Thoracic aorta (tissue), 2 donors: ENCODE data around the gene GPR3. TPM values are rescaled to one million over a fixed set of nuclear protein-coding genes. Genes with fewer than 3 reads are reported as not detected.
"Not testable (repeated sequence)": the region's sequence is repeated elsewhere in the genome, so short reads cannot be mapped to it uniquely, and the experiment has no call there.

Source experiments
- ATAC-seq: fragments of 150-250 bp; one replicate; pipeline ENCODE4 v1.8.0; 2017; ENCODE audit warnings: low read depth; ENCODE audit not compliant: insufficient number of reproducible peaks, low FRiP score
- DNase-seq: peaks from one replicate; pipeline ENCODE4 v3.0.0-alpha.2; 2020; ENCODE audit warnings: low spot score
- H3K27ac ChIP-seq, 2 donors: fragments of 200-600 bp; sonication (generic); 1 replicate in 1 of 2; 2 replicates in 1 of 2; pipeline ENCODE4 v1.5.1; 2016; ENCODE audit warnings: mild to moderate bottlenecking in 2 of 2, moderate library complexity in 2 of 2
- H3K27me3 ChIP-seq: fragments of 200-600 bp; sonication (generic); replicated peaks from 2 replicates; pipeline ENCODE4 v1.6.0; 2016; ENCODE audit warnings: mild to moderate bottlenecking; ENCODE audit not compliant: insufficient read depth
- H3K36me3 ChIP-seq: fragments of 200-600 bp; sonication (generic); one replicate; pipeline ENCODE4 v1.5.1; 2016
- H3K4me1 ChIP-seq, 2 donors: fragments of 200-600 bp; sonication (generic); 1 replicate in 1 of 2; 2 replicates in 1 of 2; pipeline versions ENCODE4 v1.5.1 to v1.6.0; 2016; ENCODE audit warnings: low read depth in 2 of 2, mild to moderate bottlenecking in 1 of 2; ENCODE audit not compliant: control insufficient read depth in 1 of 2
- H3K4me3 ChIP-seq: fragments of 200-600 bp; sonication (generic); 2 replicates; pipeline ENCODE4 v1.5.1; 2016; ENCODE audit warnings: mild to moderate bottlenecking
- H3K9me3 ChIP-seq: fragments of 200-600 bp; sonication (generic); 2 replicates; pipeline ENCODE4 v1.5.1; 2016
- total RNA-seq, 2 donors: library from RNA; depleted of rRNA; stranded (reverse); fragments of >200 nt; gene quantifications; one replicate each; pipeline versions ENCODE4 v1.1.0 to v1.2.3, GENCODE V29; 2016
- TF ChIP-seq, protein P1 (sequence below): fragments of 200-600 bp; sonication (generic); IDR thresholded peaks from one replicate; pipeline ENCODE4 v1.5.1; 2019; ENCODE audit warnings: antibody characterized with exemption

Gene GPR3
- total RNA-seq, 2 donors from 2014 or later: not detected

DNA sequence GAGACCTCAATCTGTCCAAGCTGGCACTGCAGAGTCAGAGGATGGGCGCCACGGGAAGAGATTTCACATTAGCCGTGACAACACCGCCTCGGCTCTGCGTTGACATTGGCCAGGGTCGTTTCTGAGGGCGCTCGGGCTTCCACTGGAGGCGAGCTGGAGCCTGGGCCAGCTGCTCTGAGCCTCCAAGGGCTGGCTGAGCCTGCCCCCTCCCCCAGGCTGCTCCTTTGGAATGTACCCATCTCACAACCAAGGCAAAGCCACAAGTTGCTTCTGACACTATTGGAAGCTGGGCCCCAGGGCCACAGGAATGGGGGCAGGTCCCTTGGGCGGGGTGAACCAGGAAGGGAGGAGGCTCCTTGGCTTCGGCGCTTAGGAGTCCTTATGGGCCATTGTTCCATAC lies 12.7 kb downstream of the GPR3 start:
- ATAC-seq: no peak

DNA sequence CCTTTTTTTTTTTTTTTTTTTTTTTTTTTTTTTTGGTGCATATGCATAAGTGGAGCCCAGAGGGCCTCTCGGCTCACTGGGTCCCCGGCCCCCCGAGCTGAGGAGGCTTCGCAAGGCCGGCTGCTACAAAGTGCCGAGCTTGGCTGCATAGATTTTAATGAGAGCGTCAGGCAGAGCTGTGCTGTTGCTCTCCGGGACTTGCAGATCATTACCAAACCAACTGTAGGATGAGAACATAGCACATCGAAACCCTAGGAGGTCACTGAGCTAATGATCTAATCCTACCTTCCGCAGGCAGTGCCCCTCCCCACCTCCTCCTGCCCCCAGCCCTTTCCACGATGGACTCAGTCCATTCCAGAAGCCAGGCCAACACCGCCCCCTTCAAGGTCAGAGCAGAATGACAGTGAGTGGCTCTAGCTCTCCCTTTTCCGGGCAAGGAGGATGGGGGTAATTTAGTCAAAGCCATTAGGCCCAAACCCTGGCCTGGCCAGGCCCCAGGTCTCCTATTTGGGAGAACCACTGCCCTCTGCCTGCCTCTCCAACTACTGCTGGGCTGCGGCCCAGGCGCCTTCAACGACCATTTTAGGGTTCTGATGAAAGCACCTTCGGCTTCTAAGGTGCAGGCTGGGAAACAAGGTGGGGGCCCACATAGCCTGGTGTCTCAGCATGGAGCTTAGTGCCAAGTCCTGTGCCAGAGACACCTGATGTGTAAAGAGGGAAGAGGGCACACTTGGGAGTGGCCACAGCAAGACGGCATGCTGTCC lies 13.4 kb downstream of the GPR3 start:
- not testable (repeated sequence) for H3K4me3 ChIP-seq, H3K9me3 ChIP-seq, ATAC-seq, DNase-seq, H3K27me3 ChIP-seq
- Histone ChIP-seq H3K27ac (peak overlapping the region; percentile 25 to 87), H3K36me3 (peaks cover 41% of the 10 kb centered on the region), H3K4me1 (peaks cover 31 to 51% of the 10 kb centered on the region in 2 donors)

More for the DNA sequence above, 12.7 kb downstream of the GPR3 start:
- no peaks in the 10 kb centered on the region for H3K27me3 ChIP-seq
- H3K4me1 ChIP-seq: peaks cover 31 to 51% of the 10 kb centered on the region in 2 donors
- no peak overlapping the region for H3K4me3 ChIP-seq
- no peak for DNase-seq
- H3K36me3 ChIP-seq: peaks cover 34% of the 10 kb centered on the region
- H3K27ac ChIP-seq: peak overlapping the region; percentile 72 to 87
- TF ChIP-seq, protein P1, sequence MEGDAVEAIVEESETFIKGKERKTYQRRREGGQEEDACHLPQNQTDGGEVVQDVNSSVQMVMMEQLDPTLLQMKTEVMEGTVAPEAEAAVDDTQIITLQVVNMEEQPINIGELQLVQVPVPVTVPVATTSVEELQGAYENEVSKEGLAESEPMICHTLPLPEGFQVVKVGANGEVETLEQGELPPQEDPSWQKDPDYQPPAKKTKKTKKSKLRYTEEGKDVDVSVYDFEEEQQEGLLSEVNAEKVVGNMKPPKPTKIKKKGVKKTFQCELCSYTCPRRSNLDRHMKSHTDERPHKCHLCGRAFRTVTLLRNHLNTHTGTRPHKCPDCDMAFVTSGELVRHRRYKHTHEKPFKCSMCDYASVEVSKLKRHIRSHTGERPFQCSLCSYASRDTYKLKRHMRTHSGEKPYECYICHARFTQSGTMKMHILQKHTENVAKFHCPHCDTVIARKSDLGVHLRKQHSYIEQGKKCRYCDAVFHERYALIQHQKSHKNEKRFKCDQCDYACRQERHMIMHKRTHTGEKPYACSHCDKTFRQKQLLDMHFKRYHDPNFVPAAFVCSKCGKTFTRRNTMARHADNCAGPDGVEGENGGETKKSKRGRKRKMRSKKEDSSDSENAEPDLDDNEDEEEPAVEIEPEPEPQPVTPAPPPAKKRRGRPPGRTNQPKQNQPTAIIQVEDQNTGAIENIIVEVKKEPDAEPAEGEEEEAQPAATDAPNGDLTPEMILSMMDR: no peak
- no peaks in the 10 kb centered on the region for H3K9me3 ChIP-seq

DNA sequence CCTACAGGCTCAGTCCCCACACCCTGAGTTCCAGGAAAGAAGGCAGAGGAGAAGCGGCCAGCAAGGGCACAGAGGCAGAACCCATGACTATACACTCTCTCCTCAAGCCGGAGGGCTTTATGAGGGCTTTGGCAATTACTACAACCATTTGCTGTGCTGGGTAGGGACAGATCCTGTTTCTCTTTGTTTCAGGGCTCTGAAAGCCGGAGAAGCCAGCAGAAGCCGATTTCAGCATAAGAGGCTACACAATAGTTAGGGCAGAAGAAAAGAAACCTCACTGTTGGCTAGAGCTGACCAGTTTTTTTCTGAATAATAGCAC lies 13.9 kb downstream of the GPR3 start:
- ATAC-seq: no peak
- Histone ChIP-seq H3K27me3 (no peaks in the 10 kb centered on the region), H3K9me3 (no peaks in the 10 kb centered on the region), H3K4me1 (peaks cover 31 to 48% of the 10 kb centered on the region in 2 donors), H3K27ac (peak overlapping the region; percentile 25 to 87), H3K36me3 (peaks cover 46% of the 10 kb centered on the region), H3K4me3 (no peak overlapping the region)
- TF ChIP-seq, protein P1: no peak
- no peak for DNase-seq

DNA sequence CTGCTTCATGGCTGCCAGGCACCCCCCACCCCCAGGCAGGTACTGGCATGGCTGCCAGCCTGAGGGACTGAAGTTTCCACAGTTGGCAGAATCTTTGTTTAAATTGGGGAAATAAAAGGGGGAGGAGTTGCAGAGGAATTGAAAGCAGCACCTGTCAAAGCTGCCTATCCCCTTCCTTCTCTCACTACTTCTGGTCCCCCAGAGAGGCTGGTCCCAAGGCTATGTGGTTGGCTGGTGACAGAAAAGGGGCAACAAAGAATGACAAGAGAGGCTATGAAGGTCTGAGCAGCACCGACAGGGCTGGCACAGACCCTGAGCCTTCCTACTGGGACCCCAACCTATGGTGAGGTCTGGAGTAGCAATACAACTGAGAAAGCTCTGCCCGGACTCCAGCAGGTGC lies 14.4 kb downstream of the GPR3 start:
- DNase-seq, ATAC-seq, H3K9me3 ChIP-seq, H3K4me3 ChIP-seq, H3K27me3 ChIP-seq: not testable (repeated sequence)
- peaks cover 47% of the 10 kb centered on the region for H3K36me3 ChIP-seq
- peaks cover 31 to 43% of the 10 kb centered on the region in 2 donors for H3K4me1 ChIP-seq
- H3K27ac ChIP-seq: peak overlapping the region in 1 of 2 donors; percentile 87

DNA sequence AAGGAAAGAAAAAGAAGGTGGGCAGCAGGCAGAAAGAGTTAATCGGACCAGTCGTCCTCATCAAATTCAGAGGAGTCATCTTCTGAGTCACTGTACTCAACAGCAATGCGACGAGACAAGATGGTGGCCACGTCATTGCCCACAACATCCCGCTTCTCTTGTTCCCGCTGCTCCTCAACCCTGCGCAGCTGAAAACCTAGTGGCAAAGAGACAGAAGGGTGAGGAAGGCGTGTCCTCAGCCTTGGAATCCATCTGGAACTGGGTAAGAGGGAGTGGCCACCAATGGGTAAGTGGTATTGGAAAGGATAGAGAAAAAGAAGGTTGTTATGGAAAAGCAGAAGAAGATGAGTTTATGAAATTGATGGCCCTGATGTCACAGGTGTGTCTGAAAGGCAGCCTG lies 15.7 kb downstream of the GPR3 start:
- Histone ChIP-seq H3K27ac (no peak overlapping the region), H3K36me3 (peaks cover 60% of the 10 kb centered on the region), H3K27me3 (no peaks in the 10 kb centered on the region), H3K4me3 (no peak overlapping the region), H3K4me1 (peaks cover 21 to 29% of the 10 kb centered on the region in 2 donors), H3K9me3 (no peaks in the 10 kb centered on the region)
- TF ChIP-seq, protein P1: no peak
- DNase-seq: no peak
- no peak for ATAC-seq

DNA sequence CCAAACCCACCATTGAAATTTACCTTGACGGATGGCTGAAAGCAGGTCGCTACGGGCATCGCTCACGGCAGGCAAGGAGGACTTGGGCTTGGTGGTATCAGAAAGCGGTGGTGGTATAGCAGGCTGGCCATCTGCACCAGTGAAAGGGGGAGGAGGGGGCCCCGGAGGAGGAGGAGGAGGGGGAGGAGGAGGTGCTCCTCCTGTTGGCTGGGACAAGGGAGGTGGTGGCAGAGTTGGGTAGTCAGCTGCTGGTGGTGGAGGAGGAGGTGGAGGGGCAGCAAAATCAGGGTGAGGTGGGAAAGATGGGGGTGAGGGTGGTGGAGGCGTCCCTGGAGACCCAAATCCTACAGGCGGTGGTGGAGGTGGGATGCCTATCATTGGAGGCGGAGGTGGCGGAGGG lies 17.2 kb downstream of the GPR3 start:
- TF ChIP-seq, protein P1: no peak
- no peak overlapping the region for H3K4me3 ChIP-seq
- H3K36me3 ChIP-seq: peaks cover 76% of the 10 kb centered on the region
- H3K27me3 ChIP-seq: no peaks in the 10 kb centered on the region
- H3K4me1 ChIP-seq: peaks cover 9 to 14% of the 10 kb centered on the region in 2 donors
- DNase-seq (no peak), ATAC-seq (no peak)
- no peaks in the 10 kb centered on the region for H3K9me3 ChIP-seq
- H3K27ac ChIP-seq: no peak overlapping the region
